ENCODE results near the gene NAALADL2. TPM values are rescaled to one million over a fixed set of nuclear protein-coding genes. Genes with fewer than 3 reads are reported as not detected.

The NAALADL2 gene
- total RNA-seq, 1 experiment from 2014 or later, result 1.6 TPM

- H2AK5ac ChIP-seq (ENCODE audit: insufficient read length, low read length), result no peak overlapping the region
- H4K20me1 ChIP-seq (ENCODE audit: control insufficient read depth, insufficient read depth, insufficient read length), result no peaks in the 10 kb centered on the region
- no peak overlapping the region for H3K4ac ChIP-seq (ENCODE audit: low read depth, low read length)
- no peaks in the 10 kb centered on the region for H3K4me1 ChIP-seq (ENCODE audit: insufficient read depth, low read length)
- no peak overlapping the region for H2BK5ac ChIP-seq (ENCODE audit: insufficient read length, low read length)
- H3K23me2 ChIP-seq (ENCODE audit: insufficient read length, low read depth, low read length, poor library complexity, severe bottlenecking), result no peaks in the 10 kb centered on the region
- no peak overlapping the region for H4K8ac ChIP-seq (replicated peaks; ENCODE audit: insufficient read length, low read depth, low read length)
- H4K5ac ChIP-seq (ENCODE audit: insufficient read length, low read depth, low read length), result no peak overlapping the region
- Mint-ChIP-seq H3K9me3 (peaks cover 7 to 16% of the 10 kb centered on the region in 2 experiments; a peak in 4 of 5 replicates), H3K36me3 (ENCODE audit: insufficient read depth in 1 of 3, low read depth in 3 of 3) (peaks cover 4 to 20% (median 16%) of the 10 kb centered on the region in 3 experiments; a peak in 6 of 7 replicates), H3K27me3 (ENCODE audit: low read depth) (peaks cover 3% of the 10 kb centered on the region; the same call in 1 of the 2 replicates), H3K4me1 (peaks cover 12 to 13% of the 10 kb centered on the region in 2 experiments), H3K27ac (no peak overlapping the region), H3K4me3 (no peak overlapping the region)
- no peak overlapping the region for H3K14ac ChIP-seq (ENCODE audit: insufficient read depth, low read length)
- H2AFZ ChIP-seq (ENCODE audit: low read length), result no peak overlapping the region
- H3K79me2 ChIP-seq (ENCODE audit: insufficient read depth, low read length), result no peaks in the 10 kb centered on the region
- H2BK12ac ChIP-seq (ENCODE audit: insufficient read length, low read depth, low read length), result no peak overlapping the region
- H3T11ph ChIP-seq (ENCODE audit: low read length), result no peak overlapping the region
- WGBS (ENCODE audit: extremely low coverage, insufficient read length, low lambda C conversion rate), result no CpG with 5 or more reads among the region's 2 CpGs
- H3K27ac ChIP-seq (ENCODE audit: insufficient read length, low read depth, low read length), result no peak overlapping the region
- H3K79me1 ChIP-seq (ENCODE audit: insufficient read depth, low read depth, low read length, poor library complexity, severe bottlenecking), result no peaks in the 10 kb centered on the region
- no peak for DNase-seq
- no peak overlapping the region for H3K4me2 ChIP-seq (ENCODE audit: insufficient read depth, insufficient read length, low read length)
- H3K9ac ChIP-seq (ENCODE audit: extremely low read depth, insufficient read length, low read length), result no peak overlapping the region
- H4K91ac ChIP-seq (ENCODE audit: insufficient read length, low read depth, low read length), result no peak overlapping the region
- H2BK20ac ChIP-seq (ENCODE audit: low read depth, low read length, poor library complexity, severe bottlenecking), result no peak overlapping the region
- no peaks in the 10 kb centered on the region for H3K27me3 ChIP-seq (ENCODE audit: insufficient read depth, low read length)
- H3K18ac ChIP-seq (ENCODE audit: insufficient read length, low read depth, low read length), result no peak overlapping the region
- H3K56ac ChIP-seq (ENCODE audit: insufficient read length, low read depth, low read length), result no peak overlapping the region
- no peak overlapping the region for H2BK15ac ChIP-seq (ENCODE audit: low read depth, low read length)
- TF ChIP-seq CTCF (conservative IDR thresholded peaks at IDR 0.05), result no peak
- no peak overlapping the region for H2BK120ac ChIP-seq (ENCODE audit: low read depth, low read length, poor library complexity, severe bottlenecking)
- H3K23ac ChIP-seq (ENCODE audit: insufficient read length, low read depth, low read length), result no peak overlapping the region
- H3K9me3 ChIP-seq (ENCODE audit: control insufficient read depth, low read depth, low read length), result no peaks in the 10 kb centered on the region
Observed at GRCh38 chr3:174945951-174946350, 86.8 kb downstream of the NAALADL2 start.

Measured in H9 (cell line).